H1 (cell line): ENCODE results near the gene DHRS9. TPM values are rescaled to one million over a fixed set of nuclear protein-coding genes. Genes with fewer than 3 reads are reported as not detected.

ENCODE experiments used
- CTCF ChIA-PET: fragments of 300-600 bp; sonication (Branson Sonifier 250); formaldehyde crosslinking; loops from one replicate; lab custom pipeline; 2021; ENCODE audit not compliant: partially characterized antibody; lab: Charles Lee
- POLR2A ChIA-PET: fragments of 300-600 bp; sonication (Branson Sonifier 250); formaldehyde crosslinking; loops from one replicate; lab custom pipeline; 2021; ENCODE audit warnings: inconsistent platforms; ENCODE audit not compliant: partially characterized antibody; lab: Charles Lee
- DNase-seq, 2 experiments: peaks; one replicate each; pipeline versions ENCODE4 v3.0.0 to v3.0.0-alpha.2; 2010 to 2022; ENCODE audit warnings: low spot score in 2 of 2, low read depth in 1 of 2, mixed read lengths in 1 of 2
- FAIRE-seq: peaks from 2 replicates; lab custom pipeline; 2011; peaks lifted over from hg19 to GRCh38; lab: Jason Lieb, UNC
- H2AFZ ChIP-seq: 2 replicates; pipeline ENCODE4 v1.8.1; 2012; ENCODE audit warnings: low read length, inconsistent platforms
- H2AK5ac ChIP-seq: 2 replicates; pipeline ENCODE4 v1.6.1; 2013; ENCODE audit warnings: low read depth, low read length
- H2BK120ac ChIP-seq: replicated peaks from 2 replicates; pipeline ENCODE3; 2013; ENCODE audit warnings: low read depth, low read length, inconsistent platforms
- H2BK12ac ChIP-seq: 2 replicates; pipeline ENCODE4 v1.6.1; 2013; ENCODE audit warnings: low read depth, low read length
- H2BK15ac ChIP-seq: 2 replicates; pipeline ENCODE4 v1.6.1; 2013; ENCODE audit warnings: low read length
- H2BK20ac ChIP-seq: 2 replicates; pipeline ENCODE4 v1.6.1; 2013; ENCODE audit warnings: low read length
- H2BK5ac ChIP-seq: 2 replicates; pipeline ENCODE4 v1.6.1; 2013; ENCODE audit warnings: low read depth, low read length
- H3K14ac ChIP-seq: 2 replicates; pipeline ENCODE4 v1.6.1; 2013; ENCODE audit warnings: inconsistent platforms; ENCODE audit not compliant: insufficient read length
- H3K18ac ChIP-seq: 2 replicates; pipeline ENCODE4 v1.6.1; 2013; ENCODE audit warnings: low read length; ENCODE audit errors: extremely low read depth
- H3K23ac ChIP-seq: 2 replicates; pipeline ENCODE4 v1.6.1; 2013; ENCODE audit warnings: inconsistent platforms; ENCODE audit not compliant: insufficient read length
- H3K23me2 ChIP-seq: 2 replicates; pipeline ENCODE4 v1.6.1; 2013; ENCODE audit warnings: low read depth, low read length
- H3K27ac ChIP-seq: 2 replicates; pipeline ENCODE4 v1.6.1; 2011; ENCODE audit warnings: low read depth, low read length, inconsistent platforms
- H3K27me3 ChIP-seq, 4 experiments: replicated peaks in 1 of 4; 1 replicate in 1 of 4; 2 replicates in 3 of 4; pipeline versions ENCODE4 v1.6.1 to v1.8.1; 2011 to 2013; ENCODE audit warnings: low read length in 3 of 4, mild to moderate bottlenecking in 3 of 4, inconsistent platforms in 2 of 4, mixed read lengths in 2 of 4, moderate library complexity in 1 of 4; ENCODE audit not compliant: control insufficient read depth in 3 of 4, insufficient read depth in 3 of 4; ENCODE audit errors: extremely low read depth in 1 of 4
- H3K36me3 ChIP-seq, 4 experiments: 2 replicates each; pipeline versions ENCODE4 v1.6.1 to v1.8.1; 2011 to 2013; ENCODE audit warnings: mild to moderate bottlenecking in 4 of 4, low read length in 3 of 4, moderate library complexity in 2 of 4, control low read depth in 1 of 4, inconsistent platforms in 1 of 4; ENCODE audit not compliant: insufficient read depth in 4 of 4, control insufficient read depth in 2 of 4
- H3K4ac ChIP-seq: replicated peaks from 2 replicates; pipeline ENCODE3; 2013; ENCODE audit warnings: low read length, low read depth, mixed read lengths, inconsistent platforms; ENCODE audit not compliant: insufficient read length
- H3K4me1 ChIP-seq, 4 experiments: replicated peaks in 1 of 4; 1 replicate in 1 of 4; 2 replicates in 3 of 4; pipeline versions ENCODE4 v1.6.1 to v1.8.1; 2011 to 2013; ENCODE audit warnings: low read length in 3 of 4, inconsistent platforms in 2 of 4, mixed read lengths in 1 of 4; ENCODE audit not compliant: insufficient read depth in 4 of 4, control insufficient read depth in 3 of 4
- H3K4me2 ChIP-seq, 2 experiments: 2 replicates each; pipeline versions ENCODE4 v1.6.1 to v1.8.1; 2011 to 2013; ENCODE audit warnings: low read depth in 2 of 2, low read length in 2 of 2, control low read depth in 1 of 2, inconsistent platforms in 1 of 2, mild to moderate bottlenecking in 1 of 2; ENCODE audit not compliant: insufficient read depth in 1 of 2
- H3K4me3 ChIP-seq, 4 experiments: fragments of 200-600, 300-600 bp in 1 of 4; sonication (generic), shearing (Covaris generic), sonication (Bioruptor Twin) in 1 of 4; 2 replicates each; pipeline versions ENCODE4 v1.5.1 to v1.8.1; 2011 to 2016; ENCODE audit warnings: low read length in 4 of 4, low read depth in 3 of 4, control low read depth in 2 of 4, inconsistent platforms in 2 of 4, mild to moderate bottlenecking in 2 of 4, mixed read lengths in 1 of 4, moderate library complexity in 1 of 4; ENCODE audit not compliant: insufficient read depth in 2 of 4; ENCODE audit errors: extremely low read depth in 1 of 4
- H3K56ac ChIP-seq: replicated peaks from 2 replicates; pipeline ENCODE3; 2013; ENCODE audit warnings: low read depth, mild to moderate bottlenecking, mixed read lengths, low read length, inconsistent platforms; ENCODE audit not compliant: insufficient read length
- H3K79me1 ChIP-seq: 2 replicates; pipeline ENCODE4 v1.6.1; 2013; ENCODE audit warnings: low read depth, low read length, control low read depth
- H3K79me2 ChIP-seq, 2 experiments: 2 replicates each; pipeline versions ENCODE4 v1.6.1 to v1.8.1; 2012 to 2013; ENCODE audit warnings: low read length in 2 of 2, mild to moderate bottlenecking in 2 of 2, inconsistent platforms in 1 of 2; ENCODE audit not compliant: insufficient read depth in 2 of 2, control insufficient read depth in 1 of 2
- H3K9ac ChIP-seq, 4 experiments: replicated peaks in 1 of 4; 1 replicate in 1 of 4; 2 replicates in 3 of 4; pipeline versions ENCODE4 v1.6.1 to v1.8.1; 2011 to 2013; ENCODE audit warnings: low read depth in 3 of 4, low read length in 3 of 4, control low read depth in 2 of 4, mild to moderate bottlenecking in 2 of 4, moderate library complexity in 2 of 4, inconsistent platforms in 1 of 4; ENCODE audit errors: extremely low read depth in 1 of 4
- H3K9me3 ChIP-seq, 2 experiments: 2 replicates each; pipeline versions ENCODE4 v1.6.1 to v1.8.1; 2012 to 2013; ENCODE audit warnings: mild to moderate bottlenecking in 2 of 2, moderate library complexity in 2 of 2, control low read depth in 1 of 2, inconsistent platforms in 1 of 2, low read depth in 1 of 2, low read length in 1 of 2, mixed read lengths in 1 of 2; ENCODE audit not compliant: insufficient read depth in 2 of 2
- H4K20me1 ChIP-seq, 2 experiments: replicated peaks in 1 of 2; 2 replicates each; pipeline versions ENCODE3 to v1.8.1; 2011 to 2013; ENCODE audit warnings: inconsistent platforms in 2 of 2, low read length in 2 of 2, mild to moderate bottlenecking in 1 of 2; ENCODE audit not compliant: insufficient read depth in 2 of 2, control insufficient read depth in 1 of 2
- H4K5ac ChIP-seq: 2 replicates; pipeline ENCODE4 v1.6.1; 2013; ENCODE audit warnings: low read length, low read depth, mixed read lengths, inconsistent platforms; ENCODE audit not compliant: insufficient read length
- H4K8ac ChIP-seq: 2 replicates; pipeline ENCODE4 v1.8.0; 2013; ENCODE audit warnings: mild to moderate bottlenecking, moderate library complexity, low read length, inconsistent platforms; ENCODE audit not compliant: insufficient read depth; ENCODE audit errors: extremely low read depth
- H4K91ac ChIP-seq: replicated peaks from 2 replicates; pipeline ENCODE3; 2013; ENCODE audit warnings: low read length, mixed read lengths, inconsistent platforms; ENCODE audit not compliant: insufficient read length
- ASH2L ChIP-seq: fragments of 200-600, 300-600 bp; sonication (generic); IDR thresholded peaks from one replicate; pipeline ENCODE4 v1.7.1; 2017; ENCODE audit warnings: low read length
- CBX8 ChIP-seq: fragments of 300-800, 300-1000 bp; sonication (generic); IDR thresholded peaks from 2 replicates; pipeline ENCODE4 v1.7.1; 2016; ENCODE audit warnings: low read depth, low read length, borderline replicate concordance
- RAD21 ChIP-seq, 2 experiments: IDR thresholded peaks in 1 of 2; conservative IDR thresholded peaks in 1 of 2; 2 replicates each; pipeline ENCODE4 v1.6.1; 2011; ENCODE audit warnings: low read depth in 2 of 2, low read length in 2 of 2, improper control_type of control experiment in 1 of 2, inconsistent platforms in 1 of 2, mild to moderate bottlenecking in 1 of 2, moderate library complexity in 1 of 2
- RFX5 ChIP-seq: IDR thresholded peaks from 2 replicates; pipeline ENCODE4 v1.6.1; 2011; ENCODE audit warnings: low read depth, low read length, improper control_type of control experiment, borderline replicate concordance
- SP4 ChIP-seq: IDR thresholded peaks from 2 replicates; pipeline ENCODE4 v1.6.1; 2012; ENCODE audit warnings: low read length, inconsistent platforms
- TBP ChIP-seq: IDR thresholded peaks from 2 replicates; pipeline ENCODE4 v1.6.1; 2011; ENCODE audit warnings: low read depth, low read length, improper control_type of control experiment
- TCF12 ChIP-seq: IDR thresholded peaks from 2 replicates; pipeline ENCODE4 v1.6.1; 2011; ENCODE audit warnings: low read depth, mild to moderate bottlenecking, low read length
- WGBS, 2 experiments: shearing (Covaris generic) in 1 of 2; methylation state at CpG; one replicate each; pipeline versions ENCODE4 v1.1.6 to v1.1.7; 2013 to 2015; ENCODE audit warnings: low lambda C conversion rate in 2 of 2, mixed read lengths in 2 of 2, inconsistent platforms in 1 of 2, low coverage in 1 of 2, missing lambda C conversion rate in 1 of 2; ENCODE audit not compliant: insufficient replicate concordance in 2 of 2, insufficient coverage in 1 of 2, insufficient read length in 1 of 2; ENCODE audit errors: extremely low coverage in 1 of 2, missing lambda C conversion rate in 1 of 2; 5-methylcytosine and 5-hydroxymethylcytosine counted together
- polyA plus RNA-seq, 7 experiments: library from polyadenylated mRNA; depleted of rRNA in 3 of 7; stranded (reverse) in 5 of 7; unstranded in 2 of 7; fragments of >200 nt in 5 of 7; fragments of 200-250 nt in 2 of 7; gene quantifications; 1 replicate in 5 of 7; 2 replicates in 1 of 7; 4 replicates in 1 of 7; pipeline versions ENCODE4 v1.2.1 to v1.2.3, GENCODE V29; 2011 to 2013; ENCODE audit warnings: missing spikeins in 2 of 7, mixed read lengths in 2 of 7
- total RNA-seq: library from RNA; stranded (reverse); fragmentation: NEBNext Ultra II Directional; extraction: Animal tissue kit (Norgen Biotek cat#: 25700); gene quantifications from 2 replicates; pipeline ENCODE4 v1.2.1, GENCODE V29; 2021
- TF ChIP-seq, protein P1 (sequence below), 3 experiments: IDR thresholded peaks; 1 replicate in 2 of 3; 2 replicates in 1 of 3; pipeline versions ENCODE4 v1.5.1 to v1.6.1; 2011; ENCODE audit warnings: low read length in 3 of 3, mild to moderate bottlenecking in 3 of 3, inconsistent platforms in 2 of 3, low read depth in 1 of 3, moderate library complexity in 1 of 3; ENCODE audit not compliant: insufficient read depth in 1 of 3; ENCODE audit errors: control extremely low read depth in 1 of 3

DHRS9 gene
- total and polyA plus RNA-seq, 2 of the 8 experiments (the other 6 are each of a cell fraction or from before 2014, with no cell fraction given) = not detected

DNA sequence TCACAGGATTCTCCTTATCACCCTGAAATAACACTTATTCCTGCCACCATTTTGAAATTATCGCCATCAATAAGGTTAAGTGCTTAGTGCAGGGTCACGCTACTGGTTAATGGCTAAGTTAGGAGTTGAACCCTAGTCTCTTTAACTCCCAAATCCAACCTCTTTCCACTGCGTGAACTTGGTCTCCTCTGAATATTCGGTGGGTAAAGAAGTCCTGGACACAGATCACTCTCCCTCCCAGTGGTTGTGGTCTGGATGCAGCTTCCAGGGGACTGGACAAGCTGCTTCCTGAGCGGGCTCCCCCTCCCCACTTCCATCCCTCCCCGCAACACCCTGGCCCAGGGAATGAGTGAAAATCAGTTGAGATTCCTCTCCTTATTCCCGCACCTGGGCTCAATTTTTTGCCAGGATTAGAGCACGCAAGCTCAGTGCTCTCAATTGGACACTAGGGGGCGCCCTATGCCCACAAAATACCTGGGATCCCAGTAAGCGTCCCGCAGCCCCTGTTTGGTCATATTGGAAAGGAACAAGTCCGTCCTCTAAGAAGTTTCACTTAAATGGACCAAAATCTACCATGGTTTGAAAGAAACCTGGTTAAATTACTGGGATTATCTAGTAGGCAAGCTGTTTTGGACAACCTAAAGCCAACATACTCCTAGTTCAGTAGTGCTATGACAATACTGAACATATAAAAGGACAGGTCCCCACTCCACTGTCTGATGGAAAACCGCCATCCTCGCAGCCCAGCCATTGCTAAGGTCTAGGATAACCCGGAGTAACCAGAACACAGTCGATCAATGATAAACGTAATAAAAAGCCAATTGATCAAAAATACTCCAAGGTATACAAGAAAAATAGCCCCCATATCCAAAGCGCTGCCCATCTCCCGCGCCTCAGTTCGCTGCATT, 40.4 kb downstream of the DHRS9 start:
- no peak overlapping the region for H4K5ac ChIP-seq
- no peak overlapping the region for H3K9ac ChIP-seq
- no peak overlapping the region for H2BK20ac ChIP-seq
- no peak overlapping the region for H2BK5ac ChIP-seq
- WGBS, 2 experiments = 52% methylated on average over 21 of the region's 21 CpGs; no CpG with 5 or more reads in 1 of the 2 experiments
- H3K79me2 ChIP-seq = no peaks in the 10 kb centered on the region
- no peak overlapping the region for H2AK5ac ChIP-seq
- no peaks in the 10 kb centered on the region for H3K36me3 ChIP-seq
- H2AFZ ChIP-seq = peak overlapping the region; percentile 93
- FAIRE-seq (peak; percentile 50), DNase-seq (peak; percentile 49 to 89)
- H3K79me1 ChIP-seq = no peaks in the 10 kb centered on the region
- H3K4ac ChIP-seq = no peak overlapping the region
- H4K20me1 ChIP-seq = no peaks in the 10 kb centered on the region
- H2BK120ac ChIP-seq = no peak overlapping the region
- POLR2A ChIA-PET = interaction anchor here (0.7 kb wide), 1 partner anchor 22 kb away, joined by 4 read pairs; no protein-coding TSS in a partner anchor
- TF ChIP-seq TBP (0 out of 2 replicates have a peak, but pooled peaks have one; percentile 9), SP4 (0 out of 2 replicates have a peak, but pooled peaks have one; percentile 44), RAD21 (IDR thresholded peaks at IDR 0.05 in 1 of 2, conservative IDR thresholded peaks at IDR 0.05 in 1 of 2; ENCODE audit: low read depth in 2 of 2, low read length in 2 of 2) (peak; percentile 94 to 95), ASH2L (peak; percentile 26), RFX5 (no peak), TCF12 (0 out of 2 replicates have a peak, but pooled peaks have one; percentile 32), CBX8 (no peak)
- TF ChIP-seq, protein P1, sequence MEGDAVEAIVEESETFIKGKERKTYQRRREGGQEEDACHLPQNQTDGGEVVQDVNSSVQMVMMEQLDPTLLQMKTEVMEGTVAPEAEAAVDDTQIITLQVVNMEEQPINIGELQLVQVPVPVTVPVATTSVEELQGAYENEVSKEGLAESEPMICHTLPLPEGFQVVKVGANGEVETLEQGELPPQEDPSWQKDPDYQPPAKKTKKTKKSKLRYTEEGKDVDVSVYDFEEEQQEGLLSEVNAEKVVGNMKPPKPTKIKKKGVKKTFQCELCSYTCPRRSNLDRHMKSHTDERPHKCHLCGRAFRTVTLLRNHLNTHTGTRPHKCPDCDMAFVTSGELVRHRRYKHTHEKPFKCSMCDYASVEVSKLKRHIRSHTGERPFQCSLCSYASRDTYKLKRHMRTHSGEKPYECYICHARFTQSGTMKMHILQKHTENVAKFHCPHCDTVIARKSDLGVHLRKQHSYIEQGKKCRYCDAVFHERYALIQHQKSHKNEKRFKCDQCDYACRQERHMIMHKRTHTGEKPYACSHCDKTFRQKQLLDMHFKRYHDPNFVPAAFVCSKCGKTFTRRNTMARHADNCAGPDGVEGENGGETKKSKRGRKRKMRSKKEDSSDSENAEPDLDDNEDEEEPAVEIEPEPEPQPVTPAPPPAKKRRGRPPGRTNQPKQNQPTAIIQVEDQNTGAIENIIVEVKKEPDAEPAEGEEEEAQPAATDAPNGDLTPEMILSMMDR (IDR thresholded peaks at IDR 0.05; ENCODE audit: control extremely low read depth in 1 of 3, insufficient read depth in 1 of 3, low read depth in 1 of 3, low read length in 3 of 3) = peak; percentile 71 to 87 (median 86)
- peak overlapping the region in 2 of 4 experiments; percentile 5 to 35; a peak in 2 of 8 replicates for H3K4me3 ChIP-seq
- no peak overlapping the region for H4K8ac ChIP-seq
- H3K23ac ChIP-seq = no peak overlapping the region
- peaks cover 0 to 6% (median 3%) of the 10 kb centered on the region in 4 experiments; a peak in 3 of 7 replicates for H3K4me1 ChIP-seq
- H3K27ac ChIP-seq = no peak overlapping the region
- H3K4me2 ChIP-seq = peak overlapping the region in 1 of 2 experiments; percentile 46; a peak in 1 of 4 replicates
- no peaks in the 10 kb centered on the region for H3K9me3 ChIP-seq
- H2BK12ac ChIP-seq = no peak overlapping the region
- no peak overlapping the region for H3K14ac ChIP-seq
- CTCF ChIA-PET = interaction anchor here (0.7 to 6.2 kb wide), 41 partner anchors 10 to 366 kb away, joined by 3 to 74 read pairs (median 4); no protein-coding TSS in a partner anchor
- no peak overlapping the region for H3K18ac ChIP-seq
- no peaks in the 10 kb centered on the region for H3K23me2 ChIP-seq
- peak overlapping the region; percentile 31; the same call in 1 of the 2 replicates for H2BK15ac ChIP-seq
- H4K91ac ChIP-seq = no peak overlapping the region
- no peaks in the 10 kb centered on the region for H3K27me3 ChIP-seq
- H3K56ac ChIP-seq = no peak overlapping the region
